Measurements from ENCODE around the gene HDAC9. TPM values are rescaled to one million over a fixed set of nuclear protein-coding genes. Genes with fewer than 3 reads are reported as not detected.

The HDAC9 gene
- total RNA-seq, 1 experiment from 2014 or later: 11.3 TPM

DNA sequence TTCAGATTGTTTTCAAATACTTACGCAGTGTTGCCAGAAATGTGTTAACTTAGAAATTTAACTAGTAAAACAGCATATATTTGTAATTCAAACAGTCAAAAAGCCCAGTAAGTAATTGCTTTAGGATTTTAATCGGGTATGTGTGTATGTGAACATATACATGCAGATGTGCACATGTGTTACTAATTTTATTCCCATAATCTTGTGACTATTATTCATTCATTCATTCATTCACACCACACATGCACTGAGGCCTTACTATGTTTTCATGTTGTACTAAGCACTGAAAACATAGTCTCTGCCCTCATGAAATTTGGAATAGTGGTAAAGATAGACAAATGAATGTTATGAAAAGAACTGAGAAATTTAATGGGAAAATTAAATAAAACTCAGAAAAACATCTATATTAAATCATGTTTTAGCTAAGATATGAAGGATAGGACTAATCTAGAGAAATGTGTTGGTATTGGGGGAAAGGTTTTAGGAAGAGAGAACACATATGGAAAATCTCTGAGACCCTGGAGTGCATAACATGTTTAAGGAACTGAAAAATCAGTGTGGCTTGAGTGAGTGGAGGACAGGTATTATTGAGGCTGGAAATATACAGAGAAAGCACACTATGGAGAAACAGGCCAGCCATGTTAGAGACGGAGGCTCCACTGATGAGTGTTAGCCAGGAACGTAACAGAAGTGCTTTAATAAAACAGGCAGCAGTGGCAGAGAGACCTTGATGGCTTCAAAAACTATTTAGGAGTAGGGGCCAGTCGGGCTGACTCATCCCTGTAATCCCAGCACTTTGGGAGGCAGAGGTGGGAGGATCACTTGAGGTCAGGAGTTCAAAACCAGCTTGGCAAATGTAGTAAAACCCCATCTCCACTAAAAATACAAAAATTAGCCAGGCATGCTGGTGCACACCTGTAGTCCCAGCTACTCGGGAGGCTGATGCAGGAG lies 80.3 kb downstream of the HDAC9 start:
- BruUV-seq (replicated peaks): no TSS peak
- Mint-ChIP-seq H3K27ac (ENCODE audit: low read depth, unreplicated experiment) (no peak overlapping the region), H3K4me3 (ENCODE audit: unreplicated experiment) (no peak overlapping the region), H3K4me1 (ENCODE audit: insufficient read depth, unreplicated experiment) (no peaks in the 10 kb centered on the region), H3K9me3 (ENCODE audit: unreplicated experiment) (no peaks in the 10 kb centered on the region), H3K27me3 (ENCODE audit: insufficient read depth, unreplicated experiment) (no peaks in the 10 kb centered on the region), H3K36me3 (ENCODE audit: insufficient read depth, unreplicated experiment) (peaks cover 6% of the 10 kb centered on the region)
- ChIA-PET POLR2A (interaction anchor here (1.0 kb wide), 1 partner anchor 61 kb away, joined by 3 read pairs; no protein-coding TSS in a partner anchor), CTCF (interaction anchor here (0.7 to 14.8 kb wide), 3 partner anchors 9 to 225 kb away, joined by 3 to 291 read pairs (median 4); no protein-coding TSS in a partner anchor)
- TF ChIP-seq, protein P1, sequence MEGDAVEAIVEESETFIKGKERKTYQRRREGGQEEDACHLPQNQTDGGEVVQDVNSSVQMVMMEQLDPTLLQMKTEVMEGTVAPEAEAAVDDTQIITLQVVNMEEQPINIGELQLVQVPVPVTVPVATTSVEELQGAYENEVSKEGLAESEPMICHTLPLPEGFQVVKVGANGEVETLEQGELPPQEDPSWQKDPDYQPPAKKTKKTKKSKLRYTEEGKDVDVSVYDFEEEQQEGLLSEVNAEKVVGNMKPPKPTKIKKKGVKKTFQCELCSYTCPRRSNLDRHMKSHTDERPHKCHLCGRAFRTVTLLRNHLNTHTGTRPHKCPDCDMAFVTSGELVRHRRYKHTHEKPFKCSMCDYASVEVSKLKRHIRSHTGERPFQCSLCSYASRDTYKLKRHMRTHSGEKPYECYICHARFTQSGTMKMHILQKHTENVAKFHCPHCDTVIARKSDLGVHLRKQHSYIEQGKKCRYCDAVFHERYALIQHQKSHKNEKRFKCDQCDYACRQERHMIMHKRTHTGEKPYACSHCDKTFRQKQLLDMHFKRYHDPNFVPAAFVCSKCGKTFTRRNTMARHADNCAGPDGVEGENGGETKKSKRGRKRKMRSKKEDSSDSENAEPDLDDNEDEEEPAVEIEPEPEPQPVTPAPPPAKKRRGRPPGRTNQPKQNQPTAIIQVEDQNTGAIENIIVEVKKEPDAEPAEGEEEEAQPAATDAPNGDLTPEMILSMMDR (IDR thresholded peaks at IDR 0.05; ENCODE audit: unreplicated experiment): no peak
- intact Hi-C loops (cut with micrococcal nuclease): loop anchor here (10.0 kb wide), 1 partner anchor 871 kb away; no protein-coding TSS in a partner anchor
- no peak for DNase-seq (ENCODE audit: unreplicated experiment)

DNA sequence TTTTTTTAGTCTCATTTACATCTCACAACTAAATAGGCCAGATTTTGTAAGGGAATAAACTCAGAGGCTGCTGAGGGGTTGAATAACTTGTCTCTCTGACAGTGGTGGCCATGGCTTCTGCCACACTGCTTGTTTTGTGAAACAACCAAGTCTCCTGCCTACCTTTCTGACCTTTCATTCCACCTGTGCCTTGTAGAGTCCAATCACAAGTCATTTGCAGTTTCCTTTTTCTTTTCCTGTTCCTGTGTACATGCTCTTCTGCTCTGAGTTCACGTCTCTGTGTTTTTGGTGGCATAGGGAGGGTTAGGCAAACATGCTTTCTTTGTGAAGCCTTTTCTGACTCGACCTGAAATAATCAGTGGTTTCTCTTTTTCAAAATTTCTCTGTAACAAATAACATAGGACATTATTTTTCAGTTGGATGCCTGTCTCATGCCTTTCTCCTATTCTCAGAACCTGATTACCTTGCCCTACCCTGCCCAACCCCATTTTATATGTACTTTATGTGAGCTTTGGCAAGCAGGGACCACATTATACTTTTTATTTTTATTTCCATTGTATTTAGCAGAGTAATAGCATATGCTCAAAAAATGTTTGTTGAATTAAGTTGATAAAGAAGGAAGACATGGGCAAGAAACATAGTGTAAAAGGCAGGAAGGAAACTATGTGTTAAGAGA lies 81.7 kb downstream of the HDAC9 start:
- intact Hi-C loops (cut with micrococcal nuclease): loop anchor here (10.0 kb wide), 1 partner anchor 872 kb away; no protein-coding TSS in a partner anchor
- ChIA-PET POLR2A (no interaction called here), CTCF (interaction anchor here (14.8 kb wide), 1 partner anchor 226 kb away, joined by 291 read pairs; no protein-coding TSS in a partner anchor)
- no peak overlapping the region for H3K4me3 Mint-ChIP-seq (ENCODE audit: unreplicated experiment)
- no peak overlapping the region for H3K27ac Mint-ChIP-seq (ENCODE audit: low read depth, unreplicated experiment)
- H3K36me3 Mint-ChIP-seq (ENCODE audit: insufficient read depth, unreplicated experiment): peaks cover 6% of the 10 kb centered on the region
- H3K9me3 Mint-ChIP-seq (ENCODE audit: unreplicated experiment): no peaks in the 10 kb centered on the region
- DNase-seq (ENCODE audit: unreplicated experiment): no peak
- TF ChIP-seq, protein P1 (IDR thresholded peaks at IDR 0.05; ENCODE audit: unreplicated experiment): no peak
- BruUV-seq (replicated peaks): no TSS peak
- H3K27me3 Mint-ChIP-seq (ENCODE audit: insufficient read depth, unreplicated experiment): no peaks in the 10 kb centered on the region
- H3K4me1 Mint-ChIP-seq (ENCODE audit: insufficient read depth, unreplicated experiment): no peaks in the 10 kb centered on the region

DNA sequence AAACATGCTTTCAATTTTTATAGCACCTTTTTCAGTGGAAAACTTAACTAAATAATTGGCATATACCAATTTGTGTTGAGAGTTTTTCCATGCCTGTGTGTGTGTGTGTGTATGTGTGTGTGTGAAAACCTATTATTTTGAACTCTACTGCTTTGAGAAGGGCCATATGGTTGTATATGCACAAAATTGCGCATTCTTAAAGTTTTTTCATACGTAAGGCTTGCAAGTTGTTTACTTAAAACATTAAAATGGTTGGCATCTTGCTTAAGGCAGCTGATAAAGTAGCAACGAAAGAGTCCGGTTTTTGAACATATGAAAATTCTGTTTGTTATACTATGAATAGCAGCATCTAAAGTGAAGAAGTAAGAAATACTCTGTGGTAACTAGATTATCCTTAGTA lies 84.1 kb downstream of the HDAC9 start:
- BruUV-seq (replicated peaks): no TSS peak
- Mint-ChIP-seq H3K27ac (ENCODE audit: low read depth, unreplicated experiment) (no peak overlapping the region), H3K36me3 (ENCODE audit: insufficient read depth, unreplicated experiment) (peaks cover 6% of the 10 kb centered on the region), H3K4me3 (ENCODE audit: unreplicated experiment) (no peak overlapping the region), H3K4me1 (ENCODE audit: insufficient read depth, unreplicated experiment) (no peaks in the 10 kb centered on the region), H3K9me3 (ENCODE audit: unreplicated experiment) (no peaks in the 10 kb centered on the region), H3K27me3 (ENCODE audit: insufficient read depth, unreplicated experiment) (no peaks in the 10 kb centered on the region)
- ChIA-PET POLR2A (no interaction called here), CTCF (interaction anchor here (2.5 kb wide), 1 partner anchor 10 kb away, joined by 10 read pairs; no protein-coding TSS in a partner anchor)
- TF ChIP-seq, protein P1 (IDR thresholded peaks at IDR 0.05; ENCODE audit: unreplicated experiment): no peak
- intact Hi-C loops (cut with micrococcal nuclease): loop anchor here (10.0 kb wide), 1 partner anchor 875 kb away; no protein-coding TSS in a partner anchor
- DNase-seq (ENCODE audit: unreplicated experiment): no peak

DNA sequence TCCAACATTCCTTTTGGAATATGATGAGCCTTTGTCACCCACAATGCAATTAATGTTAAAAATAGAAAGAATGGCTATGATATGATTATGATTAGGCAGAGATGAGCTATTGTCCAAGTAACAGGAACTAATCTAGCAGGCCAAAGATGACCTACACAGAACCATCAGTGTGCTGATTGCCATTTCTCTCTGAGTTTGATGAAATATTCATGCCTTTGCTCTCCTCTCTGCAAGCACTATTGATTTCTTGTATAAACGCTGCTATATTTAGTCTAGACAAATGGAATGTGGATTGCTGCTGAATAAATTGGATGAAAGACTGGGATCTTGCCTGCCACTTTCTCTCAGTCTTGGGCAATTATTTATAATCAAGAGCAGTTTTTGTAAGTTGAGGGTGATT lies 85.4 kb downstream of the HDAC9 start:
- Mint-ChIP-seq H3K27ac (ENCODE audit: low read depth, unreplicated experiment) (no peak overlapping the region), H3K4me1 (ENCODE audit: insufficient read depth, unreplicated experiment) (no peaks in the 10 kb centered on the region), H3K9me3 (ENCODE audit: unreplicated experiment) (no peaks in the 10 kb centered on the region), H3K27me3 (ENCODE audit: insufficient read depth, unreplicated experiment) (no peaks in the 10 kb centered on the region), H3K36me3 (ENCODE audit: insufficient read depth, unreplicated experiment) (peaks cover 6% of the 10 kb centered on the region), H3K4me3 (ENCODE audit: unreplicated experiment) (no peak overlapping the region)
- POLR2A ChIA-PET: interaction anchor here (0.6 kb wide), 1 partner anchor 322 kb away, joined by 3 read pairs; no protein-coding TSS in a partner anchor
- intact Hi-C loops (cut with micrococcal nuclease): no loop called here
- TF ChIP-seq, protein P1 (IDR thresholded peaks at IDR 0.05; ENCODE audit: unreplicated experiment): no peak
- CTCF ChIA-PET: interaction anchor here (2.5 kb wide), 1 partner anchor 9 kb away, joined by 10 read pairs; no protein-coding TSS in a partner anchor
- no peak for DNase-seq (ENCODE audit: unreplicated experiment)
- BruUV-seq (replicated peaks): no TSS peak

All from MCF 10A (cell line).